Fibroblast of skin of right quadriceps (primary cell): ENCODE data around the gene XRCC3.

Experiments
- DNase-seq: peaks from one replicate; pipeline ENCODE4 v3.0.0-alpha.2; 2013

XRCC3 gene

GRCh38 chr14:103738166-103738565 lies 22.9 kb upstream of the XRCC3 start:
- DNase-seq: peak; percentile 63

GRCh38 chr14:103737432-103738045 lies 22.3 kb upstream of the XRCC3 start:
- no peak for DNase-seq

DNA sequence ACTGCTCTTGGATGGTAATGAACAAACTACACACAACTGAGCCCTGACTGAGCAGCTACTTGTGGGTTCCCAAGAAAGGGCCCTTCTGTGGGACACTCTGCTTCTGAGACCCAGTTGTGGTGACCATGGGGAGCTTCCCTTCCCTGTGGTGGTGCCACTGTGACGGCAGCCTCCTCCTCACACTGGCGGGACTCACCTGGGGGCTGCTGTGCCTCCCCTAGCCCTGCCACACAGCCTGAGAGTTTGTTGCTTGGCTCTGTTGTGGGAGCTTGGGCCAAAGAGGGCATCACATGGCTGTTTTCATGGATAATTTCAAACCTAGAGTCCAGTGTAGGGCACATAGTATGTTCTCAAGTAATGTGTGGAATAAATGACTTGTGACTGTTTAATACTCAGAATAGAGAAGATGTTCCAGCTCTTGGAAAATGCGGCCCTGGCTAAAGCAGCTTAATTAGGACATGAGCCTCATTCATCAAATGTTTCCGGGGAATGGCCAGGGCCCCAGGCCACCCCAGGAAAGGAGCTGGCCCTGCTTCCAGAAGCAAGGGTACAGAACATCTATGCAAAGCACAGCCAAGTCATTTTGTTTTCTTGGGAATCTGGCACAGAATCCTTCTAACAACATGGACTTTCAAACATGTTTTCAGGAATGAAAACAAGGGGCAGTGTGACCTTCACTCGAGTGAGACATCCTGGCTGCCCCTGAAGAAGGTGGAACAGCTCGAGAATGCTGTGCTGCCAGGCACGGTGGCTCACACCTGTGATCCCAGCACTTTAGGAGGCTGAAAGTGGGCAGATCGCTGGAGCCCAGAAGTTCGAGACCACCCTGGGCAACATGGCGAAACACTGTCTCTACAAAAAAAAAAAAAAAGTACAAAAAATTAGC lies 21.5 kb upstream of the XRCC3 start:
- DNase-seq: no peak

GRCh38 chr14:103735815-103736545 lies 20.7 kb upstream of the XRCC3 start:
- no peak for DNase-seq

DNA sequence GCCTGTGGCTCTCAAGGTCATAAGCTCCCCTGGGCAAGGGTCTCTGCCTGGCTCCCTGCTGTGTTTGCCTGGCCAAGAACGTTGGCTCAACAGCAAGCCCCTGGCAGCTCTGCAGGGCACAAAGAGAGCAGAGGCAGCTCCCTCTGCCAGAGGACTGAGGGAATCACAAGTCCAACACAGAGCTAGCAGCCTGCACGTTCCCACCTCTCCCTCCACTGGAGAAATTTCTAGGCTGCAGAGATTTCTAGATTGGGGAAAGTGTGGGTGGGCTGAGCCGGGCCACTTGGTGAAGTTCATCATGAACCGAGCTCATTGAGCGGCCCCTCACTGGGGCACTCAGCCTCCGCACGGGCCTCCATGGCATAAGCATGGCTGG lies 20.2 kb upstream of the XRCC3 start:
- DNase-seq: no peak

DNA sequence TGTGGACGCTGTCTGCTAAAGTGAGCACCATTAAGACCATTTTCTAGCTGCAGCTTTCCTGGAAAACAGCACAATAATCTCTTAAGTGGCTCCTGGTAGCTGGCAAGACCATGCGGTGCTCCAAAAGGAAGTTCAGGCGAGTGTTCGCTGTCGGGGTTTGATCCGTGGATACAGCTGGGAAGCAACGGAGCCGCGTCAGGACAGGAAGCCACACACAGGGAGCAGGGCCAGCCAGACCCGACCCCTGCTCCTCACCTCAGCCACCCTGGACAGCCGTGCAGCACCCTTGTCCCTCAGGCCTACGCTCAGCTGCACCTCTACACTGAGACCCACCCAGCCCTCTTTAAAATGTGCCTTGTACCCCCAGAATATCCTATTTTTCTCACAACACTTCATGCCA lies 19.8 kb upstream of the XRCC3 start:
- DNase-seq: no peak

GRCh38 chr14:103734081-103734888 lies 19.0 kb upstream of the XRCC3 start:
- DNase-seq: no peak

- DNase-seq: no peak
Observed at GRCh38 chr14:103733651-103734050, 18.4 kb upstream of the XRCC3 start.

- DNase-seq: no peak
Observed at GRCh38 chr14:103732868-103733620, 17.8 kb upstream of the XRCC3 start.

- DNase-seq: no peak
Observed at GRCh38 chr14:103731916-103732867, 16.9 kb upstream of the XRCC3 start.

GRCh38 chr14:103731481-103731880 lies 16.2 kb upstream of the XRCC3 start:
- DNase-seq: no peak

DNA sequence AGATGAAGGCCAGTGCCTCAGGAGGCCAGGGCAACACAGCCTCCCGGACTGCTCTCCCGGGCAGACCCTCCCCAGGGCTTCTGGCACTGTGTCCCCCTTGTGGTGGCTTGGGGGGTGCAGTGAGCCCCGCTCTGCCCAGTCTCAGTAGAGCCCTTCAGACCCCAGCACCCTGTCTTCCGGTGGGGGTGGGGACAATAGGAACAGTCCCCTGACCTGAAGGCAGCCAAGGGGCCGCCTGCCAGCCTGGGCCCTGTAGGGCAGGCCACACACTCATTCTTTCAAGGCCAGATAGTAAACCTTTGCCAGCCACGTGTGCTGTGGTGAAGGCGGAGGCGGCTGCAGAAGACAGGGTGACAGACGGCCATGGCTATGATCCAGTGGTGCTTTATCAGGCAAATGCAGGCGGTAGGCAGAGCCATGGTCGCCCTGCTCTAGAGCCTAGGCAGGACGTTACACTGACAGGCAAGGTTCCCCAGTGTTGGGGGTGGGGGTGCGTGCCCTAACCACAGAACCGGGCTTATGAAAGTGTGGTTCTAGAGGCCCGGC lies 15.3 kb upstream of the XRCC3 start:
- DNase-seq: no peak

GRCh38 chr14:103729496-103730448 lies 14.5 kb upstream of the XRCC3 start:
- DNase-seq: no peak

DNA sequence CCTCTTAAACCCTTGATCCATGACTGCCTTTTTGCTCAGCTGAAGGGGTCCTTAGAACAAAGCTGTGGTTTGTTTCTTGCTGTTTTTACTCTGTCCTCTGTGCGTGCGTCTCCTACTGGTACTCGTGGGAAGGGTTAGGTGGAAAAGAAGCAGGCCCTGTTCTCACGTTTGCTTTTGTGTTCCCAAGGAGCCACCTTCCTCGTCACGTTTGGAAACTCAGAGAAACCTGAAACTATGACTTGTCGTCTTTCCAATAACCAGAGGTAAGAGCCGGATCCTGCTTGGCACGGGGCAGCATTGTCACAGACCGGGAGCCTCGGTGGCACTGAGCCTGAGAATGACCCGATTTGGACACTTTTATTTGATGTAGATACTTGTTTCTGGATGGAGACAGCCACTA lies 13.5 kb upstream of the XRCC3 start:
- no peak for DNase-seq

- DNase-seq: no peak
Observed at GRCh38 chr14:103728141-103728540, 12.9 kb upstream of the XRCC3 start.

GRCh38 chr14:103727313-103727980 lies 12.2 kb upstream of the XRCC3 start:
- no peak for DNase-seq

- DNase-seq: no peak
Observed at GRCh38 chr14:103726474-103726873, 11.2 kb upstream of the XRCC3 start.

- DNase-seq: no peak
Observed at GRCh38 chr14:103725739-103726395, 10.6 kb upstream of the XRCC3 start.
